ENCODE measurements around the gene NFATC4.

NFATC4 gene

DNA sequence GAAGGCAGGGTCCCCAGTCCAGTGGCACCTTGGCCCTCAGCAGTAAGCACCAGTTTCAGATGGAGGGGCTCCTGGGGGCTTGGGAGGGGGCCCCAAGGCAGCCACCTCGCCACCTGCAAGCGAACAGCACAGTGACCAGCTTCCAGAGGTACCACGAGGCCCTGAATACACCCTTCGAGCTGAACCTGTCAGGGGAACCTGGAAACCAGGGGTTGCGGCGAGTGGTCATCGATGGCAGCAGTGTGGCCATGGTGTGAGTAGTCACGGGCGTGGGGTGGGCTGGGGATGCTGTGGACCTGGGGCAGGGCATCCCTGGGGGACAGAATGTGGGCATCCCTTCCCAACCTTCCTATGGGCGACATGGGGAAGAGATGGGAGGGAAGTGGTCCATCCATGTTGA lies 42.0 kb downstream of the NFATC4 start:
- DNase-seq (ENCODE audit: low spot score), result no peak

GRCh38 chr14:24411443-24412389 lies 43.7 kb downstream of the NFATC4 start:
- no peak for DNase-seq (ENCODE audit: low spot score)

GRCh38 chr14:24414077-24414476 lies 46.1 kb downstream of the NFATC4 start:
- no peak for DNase-seq (ENCODE audit: low spot score)

DNA sequence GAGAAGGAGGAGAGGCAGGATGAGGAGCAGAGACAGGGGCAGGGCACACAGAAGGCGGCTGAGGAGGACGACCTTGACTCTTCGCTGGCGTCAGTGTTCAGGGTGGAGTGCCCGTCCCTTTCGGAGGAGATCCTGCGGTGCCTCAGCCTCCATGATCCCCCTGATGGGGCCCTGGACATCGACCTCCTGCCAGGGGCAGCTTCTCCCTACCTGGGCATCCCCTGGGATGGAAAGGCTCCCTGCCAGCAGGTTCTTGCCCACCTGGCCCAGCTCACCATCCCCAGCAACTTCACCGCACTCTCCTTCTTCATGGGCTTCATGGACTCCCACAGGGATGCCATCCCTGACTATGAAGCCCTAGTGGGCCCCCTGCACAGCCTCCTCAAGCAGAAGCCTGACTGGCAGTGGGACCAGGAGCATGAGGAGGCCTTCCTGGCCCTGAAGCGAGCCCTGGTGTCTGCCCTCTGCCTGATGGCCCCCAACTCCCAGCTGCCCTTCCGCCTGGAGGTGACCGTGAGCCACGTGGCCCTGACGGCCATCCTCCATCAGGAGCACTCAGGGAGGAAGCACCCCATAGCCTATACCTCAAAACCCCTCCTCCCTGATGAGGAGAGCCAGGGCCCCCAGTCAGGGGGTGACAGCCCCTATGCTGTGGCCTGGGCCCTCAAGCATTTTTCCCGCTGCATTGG lies 46.9 kb downstream of the NFATC4 start:
- DNase-seq (ENCODE audit: low spot score), result no peak

DNA sequence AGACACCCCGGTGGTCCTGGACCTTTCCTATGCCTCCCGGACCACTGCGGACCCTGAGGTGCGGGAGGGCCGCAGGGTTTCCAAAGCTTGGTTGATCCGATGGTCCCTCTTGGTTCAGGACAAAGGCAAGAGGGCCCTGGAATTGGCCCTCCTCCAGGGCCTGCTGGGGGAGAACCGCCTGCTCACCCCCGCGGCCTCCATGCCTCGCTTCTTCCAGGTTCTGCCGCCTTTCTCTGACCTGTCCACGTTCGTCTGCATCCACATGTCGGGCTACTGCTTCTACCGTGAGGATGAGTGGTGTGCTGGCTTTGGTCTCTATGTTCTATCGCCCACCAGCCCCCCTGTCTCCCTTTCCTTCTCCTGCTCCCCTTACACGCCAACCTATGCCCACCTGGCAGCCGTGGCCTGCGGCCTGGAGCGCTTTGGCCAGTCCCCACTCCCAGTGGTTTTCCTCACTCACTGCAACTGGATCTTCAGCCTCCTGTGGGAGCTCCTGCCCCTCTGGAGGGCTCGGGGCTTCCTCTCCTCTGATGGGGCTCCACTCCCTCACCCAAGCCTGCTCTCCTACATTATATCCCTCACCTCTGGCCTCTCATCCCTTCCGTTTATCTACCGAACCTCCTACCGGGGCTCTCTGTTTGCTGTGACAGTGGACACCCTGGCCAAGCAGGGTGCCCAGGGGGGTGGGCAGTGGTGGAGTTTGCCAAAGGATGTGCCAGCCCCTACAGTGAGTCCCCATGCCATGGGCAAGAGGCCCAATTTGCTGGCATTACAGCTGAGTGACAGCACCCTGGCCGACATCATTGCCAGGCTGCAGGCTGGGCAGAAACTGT lies 47.7 kb downstream of the NFATC4 start:
- DNase-seq (ENCODE audit: low spot score), result no peak

- no peak for DNase-seq (ENCODE audit: low spot score)
These were observed 48.4 kb downstream of the NFATC4 start for GRCh38 chr14:24416254-24416931.

DNA sequence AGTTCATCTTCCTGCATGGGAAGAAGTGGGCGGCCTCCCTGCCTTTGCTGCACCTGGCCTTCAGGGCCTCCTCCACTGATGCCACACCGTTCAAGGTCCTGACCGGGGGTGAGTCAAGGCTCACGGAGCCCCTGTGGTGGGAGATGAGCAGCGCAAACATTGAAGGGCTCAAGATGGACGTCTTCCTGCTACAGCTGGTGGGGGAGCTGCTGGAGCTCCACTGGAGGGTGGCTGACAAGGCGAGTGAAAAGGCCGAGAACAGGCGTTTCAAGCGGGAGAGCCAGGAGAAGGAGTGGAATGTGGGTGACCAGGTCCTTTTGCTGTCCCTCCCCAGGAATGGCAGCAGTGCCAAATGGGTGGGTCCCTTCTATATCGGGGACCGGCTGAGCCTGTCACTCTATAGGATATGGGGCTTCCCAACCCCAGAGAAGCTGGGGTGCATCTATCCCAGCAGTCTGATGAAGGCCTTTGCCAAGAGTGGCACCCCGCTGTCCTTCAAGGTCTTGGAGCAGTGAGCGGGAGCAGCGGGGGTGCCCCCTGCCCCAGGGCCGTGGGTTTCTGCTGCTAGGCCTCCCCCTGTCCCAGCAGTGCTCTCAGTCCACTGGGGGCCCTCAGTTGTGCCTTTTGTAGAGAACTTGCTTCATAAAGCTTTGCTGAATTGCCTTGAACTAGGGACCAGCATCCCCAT lies 49.1 kb downstream of the NFATC4 start:
- DNase-seq (ENCODE audit: low spot score), result no peak

DNA sequence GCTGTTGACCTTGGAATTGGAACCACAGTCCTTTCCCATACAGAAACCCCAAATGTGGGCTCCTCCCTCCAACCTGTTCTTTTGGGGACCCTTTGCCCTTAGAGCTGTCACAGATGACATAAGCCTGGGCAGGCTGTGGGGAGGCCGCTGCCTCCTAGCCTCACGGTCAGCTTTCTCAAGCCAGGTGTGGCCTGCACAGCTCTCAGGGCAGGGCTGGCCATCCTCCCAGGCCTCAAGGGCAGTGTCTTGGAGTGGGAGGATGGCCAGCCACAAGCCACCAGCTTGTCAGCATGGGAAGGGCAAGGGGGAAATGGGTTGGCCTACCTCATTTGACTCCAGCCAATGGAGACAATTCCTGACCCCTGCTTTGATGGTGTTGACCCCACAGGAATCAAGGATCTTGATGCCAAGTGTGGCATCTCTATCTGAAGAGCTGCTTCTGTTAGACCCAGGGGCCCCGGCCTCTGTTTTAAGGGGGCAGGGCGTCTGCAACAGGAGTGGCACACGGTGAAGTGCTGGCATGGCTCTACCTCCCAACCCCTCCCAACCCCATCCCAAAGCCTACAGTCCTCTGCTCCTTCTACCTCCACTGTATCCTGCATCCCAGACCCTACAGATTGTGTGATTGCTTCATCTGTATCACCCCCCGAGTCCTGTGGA lies 50.0 kb downstream of the NFATC4 start:
- no peak for DNase-seq (ENCODE audit: low spot score)

- DNase-seq (ENCODE audit: low spot score), result no peak
These were observed 50.5 kb downstream of the NFATC4 start for GRCh38 chr14:24418492-24418873.

GRCh38 chr14:24422261-24422660 lies 54.3 kb downstream of the NFATC4 start:
- DNase-seq (ENCODE audit: low spot score), result no peak

GRCh38 chr14:24422694-24423601 lies 55.0 kb downstream of the NFATC4 start:
- no peak for DNase-seq (ENCODE audit: low spot score)

- no peak for DNase-seq (ENCODE audit: low spot score)
These were observed 57.7 kb downstream of the NFATC4 start for GRCh38 chr14:24425704-24426103.

GRCh38 chr14:24426150-24426911 lies 58.3 kb downstream of the NFATC4 start:
- DNase-seq (ENCODE audit: low spot score), result no peak

- DNase-seq (ENCODE audit: low spot score), result no peak
These were observed 59.0 kb downstream of the NFATC4 start for GRCh38 chr14:24426912-24427536.

- no peak for DNase-seq (ENCODE audit: low spot score)
These were observed 59.8 kb downstream of the NFATC4 start for GRCh38 chr14:24427537-24428508.

- no peak for DNase-seq (ENCODE audit: low spot score)
These were observed 60.8 kb downstream of the NFATC4 start for GRCh38 chr14:24428628-24429394.

Data from pons (tissue), 1 donor.